ENCODE measurements around the gene MESP2. TPM values are rescaled to one million over a fixed set of nuclear protein-coding genes. Genes with fewer than 3 reads are reported as not detected.
A peak's percentile ranks its signal among the peaks of the same experiment; 100 is the strongest.

Gene MESP2
- total and polyA plus RNA-seq, 9 donors: 0.19 TPM; not detected in 8

DNA sequence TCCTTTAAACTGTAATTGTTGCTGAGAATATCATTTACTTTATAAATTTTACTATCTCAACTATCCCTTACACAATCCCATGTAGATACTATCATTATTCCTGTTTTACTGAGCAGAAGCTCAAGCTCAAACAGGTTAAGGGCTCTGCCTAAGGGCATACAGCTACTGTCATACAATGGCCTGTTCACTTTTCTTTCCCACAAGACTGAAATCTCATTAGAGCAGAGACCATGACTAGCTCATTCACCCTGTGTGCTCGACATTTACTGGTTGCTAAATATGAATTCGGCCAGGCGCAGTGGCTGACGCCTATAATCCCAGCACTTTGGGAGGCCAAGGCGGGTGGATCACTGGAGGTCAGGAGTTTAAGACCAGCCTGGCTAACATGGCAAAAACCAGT lies 1.6 kb upstream of the MESP2 start:
- Histone ChIP-seq H3K9me3 (no peaks in the 10 kb centered on the region), H3K4me1 (ENCODE audit: insufficient read depth) (no peaks in the 10 kb centered on the region), H3K36me3 (no peaks in the 10 kb centered on the region), H3K4me3 (no peak overlapping the region), H3K27me3 (no peaks in the 10 kb centered on the region), H3K27ac (no peak overlapping the region)
- intact Hi-C loops (cut with DNase I): loop anchor here in 1 of 4 donors (10.0 kb wide), 1 partner anchor 100 kb away; no protein-coding TSS in a partner anchor
- TF ChIP-seq EP300 (IDR thresholded peaks at IDR 0.05): no peak
- 94 to 97% (median 96%) methylated on average over 5 of the region's 5 CpGs for WGBS, 3 donors
- DNase-seq: no peak

- Histone ChIP-seq H3K4me1 (ENCODE audit: insufficient read depth) (no peaks in the 10 kb centered on the region), H3K4me3 (peak overlapping the region; percentile 41), H3K27me3 (no peaks in the 10 kb centered on the region), H3K36me3 (no peaks in the 10 kb centered on the region), H3K27ac (no peak overlapping the region), H3K9me3 (no peaks in the 10 kb centered on the region)
- no peak for DNase-seq
- intact Hi-C loops (cut with DNase I): loop anchor here in 1 of 4 donors (10.0 kb wide), 1 partner anchor 99 kb away; no protein-coding TSS in a partner anchor
- TF ChIP-seq CTCF (IDR thresholded peaks at IDR 0.05) (no peak), EP300 (IDR thresholded peaks at IDR 0.05) (no peak), POLR2A (IDR thresholded peaks at IDR 0.05) (no peak)
- WGBS, 3 donors: 58 to 73% (median 64%) methylated on average over 12 to 14 of the region's 14 CpGs
Observed at GRCh38 chr15:89775815-89776214, 317 bp upstream of the MESP2 start.

- Histone ChIP-seq H3K27ac (no peak overlapping the region), H3K4me3 (no peak overlapping the region), H3K9me3 (no peaks in the 10 kb centered on the region)
Observed at GRCh38 chr15:89777073-89777751, 1.1 kb downstream of the MESP2 start.

DNA sequence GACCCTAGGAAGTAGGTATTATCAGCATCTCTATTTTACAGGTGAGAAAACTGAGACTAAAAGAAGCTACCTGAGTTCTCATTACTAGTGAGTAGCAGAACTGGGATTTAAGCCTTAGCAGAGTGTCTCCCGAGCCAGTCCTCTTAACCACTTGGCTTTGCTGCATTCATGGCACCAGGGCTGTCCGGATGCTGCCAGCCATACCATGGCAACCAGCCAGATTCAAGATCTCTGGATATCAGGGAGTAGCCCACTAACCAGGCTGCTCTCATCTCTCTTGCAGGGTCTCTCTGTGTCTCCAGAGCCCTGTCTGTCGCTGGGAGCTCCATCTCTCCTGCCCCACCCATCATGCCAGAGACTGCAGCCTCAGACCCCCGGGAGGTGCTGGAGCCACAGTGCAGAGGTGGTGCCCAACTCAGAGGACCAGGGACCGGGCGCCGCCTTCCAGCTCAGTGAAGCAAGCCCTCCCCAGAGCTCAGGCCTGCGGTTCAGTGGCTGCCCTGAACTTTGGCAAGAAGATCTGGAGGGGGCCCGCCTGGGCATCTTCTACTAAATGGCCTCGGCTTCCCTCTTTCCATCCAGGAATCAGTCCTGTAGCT lies 1.7 kb downstream of the MESP2 start:
- no peak overlapping the region for H3K27ac ChIP-seq
- TF ChIP-seq EP300 (IDR thresholded peaks at IDR 0.05): no peak
- TF ChIP-seq CTCF (IDR thresholded peaks at IDR 0.05): no peak
- TF ChIP-seq POLR2A (IDR thresholded peaks at IDR 0.05): no peak
- H3K27me3 ChIP-seq: no peaks in the 10 kb centered on the region
- peaks cover 2% of the 10 kb centered on the region for H3K4me1 ChIP-seq (ENCODE audit: insufficient read depth)
- no peaks in the 10 kb centered on the region for H3K9me3 ChIP-seq
- H3K36me3 ChIP-seq: no peaks in the 10 kb centered on the region
- DNase-seq: no peak
- H3K4me3 ChIP-seq: no peak overlapping the region
- WGBS, 3 donors: 84 to 89% (median 86%) methylated on average over 10 of the region's 10 CpGs
- intact Hi-C loops (cut with DNase I): loop anchor here in 1 of 4 donors (10.0 kb wide), 1 partner anchor 97 kb away; no protein-coding TSS in a partner anchor

More at GRCh38 chr15:89777073-89777751, 1.1 kb downstream of the MESP2 start:
- no peaks in the 10 kb centered on the region for H3K27me3 ChIP-seq
- peak in 1 of 5 donors; percentile 42 for DNase-seq
- 56 to 69% (median 68%) methylated on average over 21 to 25 of the region's 25 CpGs for WGBS, 3 donors
- peaks cover 2% of the 10 kb centered on the region for H3K4me1 ChIP-seq (ENCODE audit: insufficient read depth)
- intact Hi-C loops (cut with DNase I): loop anchor here in 1 of 4 donors (10.0 kb wide), 1 partner anchor 98 kb away; no protein-coding TSS in a partner anchor
- TF ChIP-seq POLR2A (IDR thresholded peaks at IDR 0.05) (no peak), EP300 (IDR thresholded peaks at IDR 0.05) (no peak), CTCF (IDR thresholded peaks at IDR 0.05) (no peak)
- no peaks in the 10 kb centered on the region for H3K36me3 ChIP-seq

DNA sequence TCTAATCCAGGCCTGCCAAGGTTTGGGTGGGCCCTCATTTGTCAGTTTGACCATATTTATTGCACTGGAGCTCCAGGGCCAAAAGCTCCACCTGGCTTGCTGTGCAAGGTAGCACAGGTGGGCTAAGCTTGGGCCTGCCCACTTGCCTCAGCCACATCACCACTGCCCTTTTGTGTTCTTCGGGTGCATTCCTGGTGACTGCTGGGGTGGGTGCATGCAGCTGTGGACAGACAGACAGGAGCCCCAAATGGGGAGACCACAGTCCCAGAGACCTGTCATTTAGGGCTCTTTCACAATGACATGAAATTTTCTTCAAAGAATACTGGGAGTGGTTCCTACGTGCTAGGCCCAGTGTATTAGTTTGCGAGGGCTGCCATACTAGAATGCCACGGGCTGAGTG lies 2.7 kb downstream of the MESP2 start:
- intact Hi-C loops (cut with DNase I): loop anchor here in 1 of 4 donors (10.0 kb wide), 1 partner anchor 96 kb away; no protein-coding TSS in a partner anchor
- 86 to 93% (median 92%) methylated on average over 4 of the region's 4 CpGs for WGBS, 3 donors
- DNase-seq: no peak

More for the DNA sequence above, 2.7 kb downstream of the MESP2 start:
- peaks cover 2% of the 10 kb centered on the region for H3K4me1 ChIP-seq (ENCODE audit: insufficient read depth)
- H3K27me3 ChIP-seq: no peaks in the 10 kb centered on the region
- no peak overlapping the region for H3K4me3 ChIP-seq
- no peaks in the 10 kb centered on the region for H3K36me3 ChIP-seq
- H3K9me3 ChIP-seq: no peaks in the 10 kb centered on the region
- H3K27ac ChIP-seq: no peak overlapping the region
- no peak for TF ChIP-seq POLR2A (IDR thresholded peaks at IDR 0.05)
- TF ChIP-seq CTCF (IDR thresholded peaks at IDR 0.05): no peak
- no peak for TF ChIP-seq EP300 (IDR thresholded peaks at IDR 0.05)

Measured in ovary (tissue), 9 donors.